OCI-LY7 (cell line): Measurements from ENCODE around the gene HDAC4. TPM values are rescaled to one million over a fixed set of nuclear protein-coding genes. Genes with fewer than 3 reads are reported as not detected.

ENCODE experiments used
- BruUV-seq: library from RNA; stranded (reverse); fragments of 400-500 nt; replicated peaks from 2 replicates; lab custom pipeline; 2021; lab: Mats Ljungman, UMichigan
- CTCF ChIA-PET: fragments of 300-600 bp; sonication (Branson Sonifier 250); formaldehyde crosslinking; loops from one replicate; lab custom pipeline; 2022; ENCODE audit warnings: antibody characterized with exemption; ENCODE audit not compliant: unreplicated experiment; lab: Charles Lee
- POLR2A ChIA-PET: fragments of 300-600 bp; sonication (Branson Sonifier 250); formaldehyde crosslinking; loops from one replicate; lab custom pipeline; 2022; ENCODE audit warnings: antibody characterized with exemption; lab: Charles Lee
- DNase-seq: peaks from one replicate; pipeline ENCODE4 v3.0.0-alpha.2; 2015; ENCODE audit warnings: low spot score
- H2AFZ ChIP-seq: fragments of 200-600 bp; sonication (generic), shearing (Covaris generic); 2 replicates; pipeline ENCODE4 v1.6.1; 2014; ENCODE audit warnings: mild to moderate bottlenecking, antibody characterized with exemption, low read length, moderate library complexity
- H3K27ac ChIP-seq: fragments of 200-600 bp; sonication (generic); 2 replicates; pipeline ENCODE4 v1.5.1; 2014; ENCODE audit warnings: mixed run types, low read depth, mild to moderate bottlenecking, moderate library complexity, low read length, inconsistent platforms; ENCODE audit not compliant: poor library complexity, severe bottlenecking
- H3K36me3 ChIP-seq: fragments of 200-600 bp; sonication (generic); 2 replicates; pipeline ENCODE4 v1.6.1; 2014; ENCODE audit warnings: mild to moderate bottlenecking, antibody characterized with exemption, low read length, moderate library complexity, mixed read lengths; ENCODE audit not compliant: insufficient read depth
- H3K4me1 ChIP-seq: fragments of 200-600 bp; sonication (generic); 2 replicates; pipeline ENCODE4 v1.5.1; 2014; ENCODE audit warnings: mild to moderate bottlenecking, low read length; ENCODE audit not compliant: insufficient read depth, poor library complexity, severe bottlenecking
- H3K4me2 ChIP-seq: fragments of 200-600 bp; sonication (generic); 2 replicates; pipeline ENCODE4 v1.6.1; 2014; ENCODE audit warnings: mild to moderate bottlenecking, low read length
- H3K4me3 ChIP-seq: fragments of 200-600 bp; sonication (generic); 2 replicates; pipeline ENCODE4 v1.5.1; 2014; ENCODE audit warnings: mild to moderate bottlenecking, low read depth, low read length; ENCODE audit not compliant: poor library complexity, severe bottlenecking
- H3K79me2 ChIP-seq: fragments of 200-600 bp; sonication (generic); 2 replicates; pipeline ENCODE4 v1.6.1; 2016; ENCODE audit warnings: low read depth, mild to moderate bottlenecking, low read length, moderate library complexity, mixed read lengths; ENCODE audit not compliant: insufficient read depth
- H3K9me2 ChIP-seq: fragments of 200-600 bp; sonication (generic); 2 replicates; pipeline ENCODE4 v1.6.1; 2016; ENCODE audit warnings: mild to moderate bottlenecking, low read length, mixed read lengths; ENCODE audit not compliant: insufficient read depth
- H3K9me3 ChIP-seq: fragments of 200-600 bp; sonication (generic); 2 replicates; pipeline ENCODE4 v1.6.1; 2014; ENCODE audit warnings: mild to moderate bottlenecking, mixed run types, low read length, mixed read lengths
- H4K20me1 ChIP-seq: fragments of 200-600 bp; sonication (generic); 2 replicates; pipeline ENCODE4 v1.6.1; 2014; ENCODE audit warnings: mild to moderate bottlenecking, antibody characterized with exemption, low read length, moderate library complexity, mixed read lengths; ENCODE audit not compliant: insufficient read depth
- CTCF ChIP-seq: fragments of 200-600 bp; sonication (generic); conservative IDR thresholded peaks from 2 replicates; pipeline ENCODE4 v1.5.1; 2014; ENCODE audit warnings: mild to moderate bottlenecking, antibody characterized with exemption, low read length, moderate library complexity, mixed read lengths
- EZH2phosphoT487 ChIP-seq: fragments of 200-600 bp; sonication (generic); IDR thresholded peaks from 2 replicates; pipeline ENCODE4 v1.6.1; 2018; ENCODE audit warnings: low read depth, borderline replicate concordance, mild to moderate bottlenecking, mixed run types, antibody characterized with exemption, low read length, moderate library complexity, mixed read lengths
- intact Hi-C: fragments of 100-400 bp; cut with micrococcal nuclease; formaldehyde crosslinking; loops from one replicate; pipeline ENCODE4 v1.10.0; 2022; ENCODE audit not compliant: unreplicated experiment
- total RNA-seq, 2 experiments: library from RNA; depleted of rRNA in 1 of 2; stranded (reverse); fragments of >200 nt in 1 of 2; shearing (Covaris generic) in 1 of 2; gene quantifications; 2 replicates each; pipeline ENCODE4 v1.2.3, GENCODE V29; 2014 to 2022

HDAC4 gene
- total RNA-seq, 2 experiments from 2014 or later, result 10.2 to 20.6 TPM

- DNase-seq, result no peak
- TF ChIP-seq CTCF, result no peak
- no peak for TF ChIP-seq EZH2phosphoT487
- H3K9me3 ChIP-seq, result no peaks in the 10 kb centered on the region
- intact Hi-C loops, result no loop called here
- POLR2A ChIA-PET, result no interaction called here
- BruUV-seq, result no TSS peak
- no peaks in the 10 kb centered on the region for H3K79me2 ChIP-seq
- no peaks in the 10 kb centered on the region for H3K9me2 ChIP-seq
- no peak overlapping the region for H2AFZ ChIP-seq
- H3K4me2 ChIP-seq, result no peak overlapping the region
- no peaks in the 10 kb centered on the region for H3K4me1 ChIP-seq
- no peaks in the 10 kb centered on the region for H3K36me3 ChIP-seq
- CTCF ChIA-PET, result no interaction called here
- H3K4me3 ChIP-seq, result no peak overlapping the region
- no peak overlapping the region for H3K27ac ChIP-seq
- no peaks in the 10 kb centered on the region for H4K20me1 ChIP-seq
Observed at GRCh38 chr2:239041062-239041461, 359.8 kb downstream of the HDAC4 start.

GRCh38 chr2:239040152-239040761 lies 360.6 kb downstream of the HDAC4 start:
- no peak for DNase-seq
- Histone ChIP-seq H3K36me3 (no peaks in the 10 kb centered on the region), H3K4me1 (no peaks in the 10 kb centered on the region), H2AFZ (no peak overlapping the region), H3K9me2 (no peaks in the 10 kb centered on the region), H3K27ac (no peak overlapping the region), H3K4me2 (no peak overlapping the region), H3K4me3 (no peak overlapping the region), H3K9me3 (no peaks in the 10 kb centered on the region), H4K20me1 (no peaks in the 10 kb centered on the region), H3K79me2 (no peaks in the 10 kb centered on the region)
- POLR2A ChIA-PET, result no interaction called here
- intact Hi-C loops, result no loop called here
- TF ChIP-seq EZH2phosphoT487, result no peak
- CTCF ChIA-PET, result no interaction called here
- BruUV-seq, result no TSS peak

GRCh38 chr2:239039479-239039861 lies 361.4 kb downstream of the HDAC4 start:
- intact Hi-C loops, result loop anchor here (10.0 kb wide), 2 partner anchors 845 to 1105 kb away; partner anchors contain the start of gene OTOS
- Histone ChIP-seq H3K9me2 (no peaks in the 10 kb centered on the region), H2AFZ (no peak overlapping the region), H3K36me3 (no peaks in the 10 kb centered on the region), H3K4me3 (no peak overlapping the region), H3K27ac (no peak overlapping the region), H4K20me1 (no peaks in the 10 kb centered on the region), H3K9me3 (no peaks in the 10 kb centered on the region), H3K4me1 (no peaks in the 10 kb centered on the region), H3K79me2 (no peaks in the 10 kb centered on the region), H3K4me2 (no peak overlapping the region)
- no peak for DNase-seq
- no peak for TF ChIP-seq EZH2phosphoT487
- no peak for TF ChIP-seq CTCF
- CTCF ChIA-PET, result no interaction called here
- BruUV-seq, result no TSS peak
- POLR2A ChIA-PET, result no interaction called here
